Thoracic aorta (tissue), 2 donors: ENCODE results near the gene TMEM219. TPM values are rescaled to one million over a fixed set of nuclear protein-coding genes. Genes with fewer than 3 reads are reported as not detected.
A peak's percentile ranks its signal among the peaks of the same experiment; 100 is the strongest.

Experiments
- ATAC-seq: fragments of 150-250 bp; one replicate; pipeline ENCODE4 v1.8.0; 2017; ENCODE audit warnings: low read depth; ENCODE audit not compliant: insufficient number of reproducible peaks, low FRiP score
- DNase-seq: peaks from one replicate; pipeline ENCODE4 v3.0.0-alpha.2; 2020; ENCODE audit warnings: low spot score
- H3K27ac ChIP-seq, 2 donors: fragments of 200-600 bp; sonication (generic); 1 replicate in 1 of 2; 2 replicates in 1 of 2; pipeline ENCODE4 v1.5.1; 2016; ENCODE audit warnings: mild to moderate bottlenecking in 2 of 2, moderate library complexity in 2 of 2
- H3K27me3 ChIP-seq: fragments of 200-600 bp; sonication (generic); replicated peaks from 2 replicates; pipeline ENCODE4 v1.6.0; 2016; ENCODE audit warnings: mild to moderate bottlenecking; ENCODE audit not compliant: insufficient read depth
- H3K36me3 ChIP-seq: fragments of 200-600 bp; sonication (generic); one replicate; pipeline ENCODE4 v1.5.1; 2016
- H3K4me1 ChIP-seq, 2 donors: fragments of 200-600 bp; sonication (generic); 1 replicate in 1 of 2; 2 replicates in 1 of 2; pipeline versions ENCODE4 v1.5.1 to v1.6.0; 2016; ENCODE audit warnings: low read depth in 2 of 2, mild to moderate bottlenecking in 1 of 2; ENCODE audit not compliant: control insufficient read depth in 1 of 2
- H3K4me3 ChIP-seq: fragments of 200-600 bp; sonication (generic); 2 replicates; pipeline ENCODE4 v1.5.1; 2016; ENCODE audit warnings: mild to moderate bottlenecking
- H3K9me3 ChIP-seq: fragments of 200-600 bp; sonication (generic); 2 replicates; pipeline ENCODE4 v1.5.1; 2016
- CTCF ChIP-seq: fragments of 200-600 bp; sonication (generic); IDR thresholded peaks from one replicate; pipeline ENCODE4 v1.5.1; 2019; ENCODE audit warnings: antibody characterized with exemption
- total RNA-seq, 2 donors: library from RNA; depleted of rRNA; stranded (reverse); fragments of >200 nt; gene quantifications; one replicate each; pipeline versions ENCODE4 v1.1.0 to v1.2.3, GENCODE V29; 2016

The TMEM219 gene
- total RNA-seq, 2 donors from 2014 or later = 79.7 to 161 TPM

DNA sequence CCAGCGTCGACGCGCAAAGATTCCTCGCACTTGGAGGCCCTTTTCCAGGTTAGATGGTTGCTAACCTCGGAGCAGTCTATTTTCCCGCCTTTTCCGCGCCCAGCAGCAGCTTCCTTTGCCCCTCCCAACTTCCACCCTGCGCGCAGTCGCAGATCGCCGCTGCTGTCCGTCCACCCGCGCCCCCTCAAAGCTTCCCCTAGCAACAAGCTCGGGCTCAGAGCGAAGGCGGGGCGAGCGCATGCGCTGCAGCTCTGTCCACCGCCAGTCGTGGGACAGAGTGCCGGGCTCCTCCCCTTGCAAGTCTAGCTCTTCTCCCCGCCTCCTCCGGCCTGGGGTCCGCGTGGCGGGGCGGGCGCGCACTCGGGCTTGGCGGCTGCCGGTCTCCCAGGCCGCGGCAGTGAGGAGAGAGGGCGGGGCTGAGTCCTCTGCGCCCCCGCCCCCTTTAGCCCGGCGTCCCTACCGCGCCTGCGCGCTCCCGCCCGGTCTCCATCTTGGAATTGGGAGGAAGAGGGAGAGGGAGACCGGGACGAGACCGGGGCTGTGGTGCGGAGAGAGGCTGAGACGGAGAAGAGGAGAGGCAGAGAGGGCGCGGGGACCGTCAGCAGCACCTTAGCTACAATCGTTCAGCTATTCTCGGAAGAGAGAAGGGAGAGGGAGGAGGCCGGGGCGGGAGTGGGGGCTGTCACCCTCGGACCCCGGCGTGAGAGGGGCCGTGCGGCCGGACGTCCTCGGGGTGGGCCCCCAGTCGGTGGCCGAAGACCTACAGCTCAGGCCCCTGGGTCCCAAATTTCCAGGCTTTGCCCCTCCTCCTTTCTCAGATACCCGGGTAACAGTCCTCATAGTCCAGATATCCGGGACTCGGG, 11.7 kb downstream of the TMEM219 start, which contains the start of gene TAOK2:
Gene TAOK2 (plus strand): TSS at position 485 of the 863 bp plus-strand sequence. CDS start 3,905 bp downstream, outside the sequence.
- H3K27me3 ChIP-seq = no peaks in the 10 kb centered on the region
- peak; percentile 83 for ATAC-seq
- peaks cover 20 to 39% of the 10 kb centered on the region in 2 donors for H3K4me1 ChIP-seq
- peak; percentile 91 for DNase-seq
- peak within 1 kb of the TSS; percentile 88 to 90 for H3K27ac ChIP-seq
- no peaks in the 10 kb centered on the region for H3K9me3 ChIP-seq
- no peak for TF ChIP-seq CTCF
- peak within 1 kb of the TSS; percentile 98 for H3K4me3 ChIP-seq
- peaks cover 7% of the 10 kb centered on the region for H3K36me3 ChIP-seq

DNA sequence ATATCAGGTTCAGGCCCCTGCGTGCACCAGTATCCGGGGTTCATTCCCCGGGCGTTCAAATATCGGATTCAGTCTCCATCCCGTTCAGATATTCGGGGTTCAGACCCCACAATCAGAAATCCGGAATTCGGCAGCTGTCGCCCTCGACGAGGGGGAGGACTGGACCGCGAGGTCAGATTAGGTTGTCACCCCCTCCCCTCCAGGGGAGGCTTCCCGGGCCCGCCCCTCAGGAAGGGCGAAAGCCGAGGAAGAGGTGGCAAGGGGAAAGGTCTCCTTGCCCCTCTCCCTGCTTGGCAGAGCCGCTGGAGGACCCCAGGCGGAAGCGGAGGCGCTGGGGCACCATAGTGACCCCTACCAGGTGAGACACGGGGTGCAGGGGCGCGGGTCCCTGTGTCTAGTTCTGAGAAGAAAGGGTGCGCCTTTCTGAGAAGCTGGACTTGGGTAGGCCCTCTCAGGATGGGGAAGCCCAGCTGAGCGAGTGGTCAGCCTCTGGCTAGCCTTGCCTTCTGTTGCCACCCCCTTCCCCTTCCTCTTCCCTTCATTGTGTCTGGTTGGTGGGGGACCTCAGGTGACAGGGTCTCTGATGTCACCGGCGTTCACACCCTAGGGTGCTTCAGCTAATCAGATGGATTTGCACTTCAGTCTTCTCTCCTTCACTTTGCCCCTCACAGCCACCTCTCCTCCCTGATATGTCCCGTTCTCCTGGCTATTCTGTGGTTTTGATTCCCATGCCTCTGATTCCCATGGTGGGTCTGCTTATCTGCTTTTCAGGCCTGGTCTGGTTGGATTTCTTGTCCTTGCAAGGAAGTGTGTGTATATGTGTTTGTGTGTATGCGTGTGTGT, 12.6 kb downstream of the TMEM219 start:
- Histone ChIP-seq H3K4me3 (peak overlapping the region; percentile 98), H3K4me1 (peaks cover 20 to 39% of the 10 kb centered on the region in 2 donors), H3K9me3 (no peaks in the 10 kb centered on the region), H3K27me3 (no peaks in the 10 kb centered on the region), H3K36me3 (peaks cover 14% of the 10 kb centered on the region), H3K27ac (peak overlapping the region; percentile 88 to 90)
- TF ChIP-seq CTCF = no peak
- DNase-seq (no peak), ATAC-seq (no peak)

DNA sequence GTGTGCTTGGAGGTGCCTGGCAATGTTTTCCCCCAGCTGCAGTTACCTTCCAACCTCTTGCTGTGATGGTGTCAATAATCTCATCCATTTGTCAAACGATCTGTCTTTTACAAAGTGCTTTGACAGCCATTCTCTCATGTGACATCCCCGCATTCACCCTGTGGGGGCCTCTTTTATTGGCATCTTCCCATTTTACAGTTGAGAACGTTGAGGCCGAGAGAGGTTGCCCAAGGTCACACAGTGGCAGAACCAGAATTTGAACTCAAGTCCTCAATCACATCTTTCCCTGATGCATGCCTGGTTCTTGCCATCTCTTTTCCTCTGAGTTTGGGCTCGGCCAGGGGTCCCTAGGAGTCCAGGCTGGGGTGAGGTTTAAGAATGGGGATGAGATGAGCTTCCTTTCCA, 13.3 kb downstream of the TMEM219 start:
- no peak for TF ChIP-seq CTCF
- H3K27me3 ChIP-seq = no peaks in the 10 kb centered on the region
- no peaks in the 10 kb centered on the region for H3K9me3 ChIP-seq
- H3K36me3 ChIP-seq = peaks cover 16% of the 10 kb centered on the region
- H3K4me1 ChIP-seq = peaks cover 20 to 39% of the 10 kb centered on the region in 2 donors
- DNase-seq (no peak), ATAC-seq (no peak)
- H3K27ac ChIP-seq = peak overlapping the region in 1 of 2 donors; percentile 90
- peak overlapping the region; percentile 98 for H3K4me3 ChIP-seq

DNA sequence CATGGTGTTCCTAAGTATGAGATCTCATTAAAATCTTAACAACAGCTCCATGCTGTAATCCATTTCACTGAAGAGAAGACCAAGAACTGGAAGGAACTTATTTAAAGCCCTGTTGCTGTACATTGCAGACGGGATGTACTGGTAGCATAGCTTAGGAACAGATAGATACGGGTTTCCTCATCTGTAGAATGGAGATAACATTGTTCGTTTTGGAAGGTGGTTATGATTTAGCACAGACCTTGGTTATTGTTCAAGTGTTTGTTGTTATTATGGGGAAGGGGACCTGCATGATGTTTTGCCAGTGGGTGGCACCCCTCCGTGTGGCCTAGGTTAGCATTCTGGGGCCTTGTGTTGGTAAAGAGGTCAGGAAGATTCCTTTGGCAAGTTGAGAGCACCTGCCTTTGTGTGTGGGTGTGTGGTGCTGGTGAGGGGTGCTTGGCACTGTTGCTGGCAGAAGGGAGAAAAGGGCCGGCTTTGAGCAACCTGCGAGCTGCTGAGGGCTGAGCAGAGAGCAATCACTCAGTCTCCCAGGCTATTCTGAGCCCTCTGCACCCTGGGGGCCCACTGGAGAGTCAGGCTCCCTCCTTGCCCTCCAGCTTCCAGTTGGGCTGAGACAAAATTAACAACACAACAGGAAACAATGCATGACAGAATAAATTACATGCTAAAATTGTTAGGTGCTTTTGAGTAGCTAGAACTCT, 14.1 kb downstream of the TMEM219 start:
- no peak for DNase-seq
- Histone ChIP-seq H3K4me3 (peak overlapping the region; percentile 98), H3K9me3 (no peaks in the 10 kb centered on the region), H3K27me3 (no peaks in the 10 kb centered on the region), H3K27ac (no peak overlapping the region), H3K36me3 (peaks cover 23% of the 10 kb centered on the region), H3K4me1 (peaks cover 20 to 39% of the 10 kb centered on the region in 2 donors)
- TF ChIP-seq CTCF = no peak
- no peak for ATAC-seq
